B cell (primary cell): ENCODE data around the gene LACTB. TPM values are rescaled to one million over a fixed set of nuclear protein-coding genes. Genes with fewer than 3 reads are reported as not detected.
"Not testable (repeated sequence)": the region's sequence is repeated elsewhere in the genome, so short reads cannot be mapped to it uniquely, and the experiment has no call there.

Experiments
- ATAC-seq: fragments of 200-7000 bp; cut with Tn5 transposase; one replicate; pipeline ENCODE4 v1.10.0; 2021; ENCODE audit warnings: low read depth, mild to moderate bottlenecking, moderate number of reproducible peaks, moderate library complexity
- CTCF ChIA-PET: fragments of 350-600 bp; sonication (Branson Sonifier 250); formaldehyde crosslinking; loops from one replicate; lab custom pipeline; 2021; ENCODE audit warnings: antibody characterized with exemption, inconsistent platforms; lab: Charles Lee
- POLR2A ChIA-PET: fragments of 350-600 bp; sonication (Branson Sonifier 250); formaldehyde crosslinking; loops from one replicate; lab custom pipeline; 2021; ENCODE audit warnings: antibody characterized with exemption; lab: Charles Lee
- DNase-seq: peaks from one replicate; pipeline ENCODE4 v3.0.0; 2013
- H2AFZ ChIP-seq: 2 replicates; pipeline ENCODE4 v1.6.1; 2012; ENCODE audit warnings: mild to moderate bottlenecking, low read depth, low read length; ENCODE audit not compliant: insufficient read depth, poor library complexity, severe bottlenecking
- H3K27ac ChIP-seq, 2 donors: 1 replicate in 1 of 2; 2 replicates in 1 of 2; pipeline ENCODE4 v1.5.1; 2012 to 2013; ENCODE audit warnings: low read length in 2 of 2, mild to moderate bottlenecking in 2 of 2, moderate library complexity in 1 of 2
- H3K27me3 ChIP-seq, 4 experiments: fragments of 200-600 bp in 1 of 4; sonication (generic) in 1 of 4; replicated peaks in 1 of 4; 1 replicate in 2 of 4; 2 replicates in 2 of 4; pipeline versions ENCODE4 v1.6.1 to v1.7.0; 2013 to 2016; ENCODE audit warnings: low read length in 3 of 4, mild to moderate bottlenecking in 2 of 4, mixed read lengths in 1 of 4, moderate library complexity in 1 of 4; ENCODE audit not compliant: insufficient read depth in 4 of 4, control insufficient read depth in 3 of 4; ENCODE audit errors: control extremely low read depth in 1 of 4
- H3K36me3 ChIP-seq, 2 experiments: replicated peaks in 1 of 2; 1 replicate in 1 of 2; 2 replicates in 1 of 2; pipeline versions ENCODE4 v1.6.1 to v1.7.1; 2013; ENCODE audit warnings: low read length in 1 of 2; ENCODE audit not compliant: insufficient read depth in 2 of 2, control insufficient read depth in 1 of 2; ENCODE audit errors: control extremely low read depth in 1 of 2, extremely low read depth in 1 of 2
- H3K4me1 ChIP-seq, 2 donors: fragments of 200-600 bp in 1 of 2; sonication (generic) in 1 of 2; 1 replicate in 1 of 2; 2 replicates in 1 of 2; pipeline versions ENCODE4 v1.5.1 to v1.6.1; 2013 to 2017; ENCODE audit warnings: low read length in 2 of 2; ENCODE audit not compliant: control insufficient read depth in 2 of 2, insufficient read depth in 2 of 2
- H3K4me2 ChIP-seq: replicated peaks from 2 replicates; pipeline ENCODE3; 2012; ENCODE audit warnings: mild to moderate bottlenecking, low read depth, low read length; ENCODE audit not compliant: poor library complexity, severe bottlenecking
- H3K4me3 ChIP-seq, 5 experiments: fragments of 200-600 bp in 1 of 5; sonication (generic) in 1 of 5; 1 replicate in 3 of 5; 2 replicates in 2 of 5; pipeline versions ENCODE4 v1.5.1 to v1.7.0; 2011 to 2016; ENCODE audit warnings: low read length in 4 of 5, mild to moderate bottlenecking in 4 of 5, low read depth in 2 of 5, control low read depth in 1 of 5, moderate library complexity in 1 of 5; ENCODE audit not compliant: insufficient read depth in 1 of 5; ENCODE audit errors: control extremely low read depth in 1 of 5, extremely low read depth in 1 of 5
- H3K79me2 ChIP-seq: fragments of 200-600 bp; sonication (generic); one replicate; pipeline ENCODE4 v1.6.0; 2016; ENCODE audit warnings: low read length; ENCODE audit not compliant: control insufficient read depth, insufficient read depth
- H3K9ac ChIP-seq: fragments of 200-600 bp; sonication (generic); 2 replicates; pipeline ENCODE4 v1.6.1; 2017; ENCODE audit warnings: mild to moderate bottlenecking, low read length, moderate library complexity
- H3K9me3 ChIP-seq, 3 donors: one replicate each; pipeline versions ENCODE4 v1.6.1 to v1.7.1; 2013; ENCODE audit warnings: low read length in 2 of 3; ENCODE audit not compliant: control insufficient read depth in 2 of 3, insufficient read depth in 1 of 3; ENCODE audit errors: control extremely low read depth in 1 of 3
- H4K20me1 ChIP-seq: 2 replicates; pipeline ENCODE4 v1.6.0; 2012; ENCODE audit warnings: mild to moderate bottlenecking, low read length; ENCODE audit not compliant: insufficient read depth, control insufficient read depth, poor library complexity, severe bottlenecking
- H3K27ac Mint-ChIP-seq: one replicate; pipeline ENCODE4 v1.8.0; 2021; ENCODE audit warnings: mixed read lengths
- H3K27me3 Mint-ChIP-seq: one replicate; pipeline ENCODE4 v1.8.0; 2021; ENCODE audit warnings: mixed read lengths
- H3K4me1 Mint-ChIP-seq: one replicate; pipeline ENCODE4 v1.8.0; 2021; ENCODE audit warnings: mixed read lengths
- H3K4me3 Mint-ChIP-seq: one replicate; pipeline ENCODE4 v1.8.0; 2021; ENCODE audit warnings: mixed read lengths
- H3K9me3 Mint-ChIP-seq: one replicate; pipeline ENCODE4 v1.8.0; 2022; ENCODE audit warnings: mixed read lengths; ENCODE audit not compliant: insufficient read depth
- EZH2 ChIP-seq: IDR thresholded peaks from 2 replicates; pipeline ENCODE4 v1.6.1; 2012; ENCODE audit warnings: borderline replicate concordance, low read depth, mild to moderate bottlenecking, moderate library complexity, low read length; ENCODE audit not compliant: insufficient read depth, poor library complexity, severe bottlenecking
- WGBS: methylation state at CpG from one replicate; pipeline ENCODE4 v1.1.5; 2013; ENCODE audit warnings: missing lambda C conversion rate; ENCODE audit not compliant: insufficient coverage; 5-methylcytosine and 5-hydroxymethylcytosine counted together
- intact Hi-C: fragments of 100-400 bp; cut with micrococcal nuclease; formaldehyde crosslinking; loops from one replicate; pipeline ENCODE4 v1.10.0; 2022
- polyA plus RNA-seq: library from polyadenylated mRNA; depleted of rRNA; stranded (reverse); fragments of >200 nt; gene quantifications from 2 replicates; pipeline ENCODE4 v1.2.3, GENCODE V29; 2012
- total RNA-seq, 2 donors: library from RNA; stranded (reverse); fragments of 120-200 nt in 1 of 2; gene quantifications; 1 replicate in 1 of 2; 2 replicates in 1 of 2; pipeline versions ENCODE4 v1.2.3 to v1.2.4, GENCODE V29; 2013 to 2022
- TF ChIP-seq, protein P1 (sequence below): fragments of 200-600 bp; IDR thresholded peaks from one replicate; pipeline ENCODE4 v1.8.0; 2022; ENCODE audit warnings: antibody characterized with exemption, mild to moderate bottlenecking

The LACTB gene
- total and polyA plus RNA-seq, 2 donors (not counting 1 experiment from before 2014, with no cell fraction given), result 5.0 to 20.0 TPM

DNA sequence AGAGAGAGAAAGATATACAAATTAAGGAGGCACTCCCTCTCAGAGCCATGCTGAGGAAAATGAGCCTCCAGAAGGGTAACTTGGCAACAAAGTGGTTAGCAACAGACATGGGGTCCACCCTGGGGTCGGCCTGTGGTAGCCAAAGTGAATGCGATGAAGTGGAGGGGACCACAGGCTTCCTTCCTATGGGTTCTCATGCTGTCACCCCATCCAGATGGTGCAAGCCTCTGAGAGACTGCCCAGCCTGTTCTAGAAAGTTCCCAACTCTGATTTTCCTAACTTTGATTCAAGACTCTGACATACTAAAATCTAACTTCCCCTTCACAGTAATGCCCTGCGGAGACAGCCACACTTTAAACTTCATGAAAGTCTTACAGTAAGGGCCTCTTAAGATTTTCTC is 18.2 kb upstream of the LACTB start:
- H3K79me2 ChIP-seq, result no peaks in the 10 kb centered on the region
- H3K4me2 ChIP-seq, result no peak overlapping the region
- H4K20me1 ChIP-seq, result no peaks in the 10 kb centered on the region
- Mint-ChIP-seq H3K4me1 (no peaks in the 10 kb centered on the region), H3K27me3 (peaks cover 14% of the 10 kb centered on the region), H3K27ac (no peak overlapping the region), H3K9me3 (no peaks in the 10 kb centered on the region), H3K4me3 (no peak overlapping the region)
- H3K4me3 ChIP-seq, result no peak overlapping the region
- no peak overlapping the region for H3K9ac ChIP-seq
- H3K27ac ChIP-seq, result no peak overlapping the region
- no peaks in the 10 kb centered on the region for H3K4me1 ChIP-seq
- POLR2A ChIA-PET, result interaction anchor here (0.6 kb wide), 1 partner anchor 40 kb away, joined by 5 read pairs; no protein-coding TSS in a partner anchor
- 30% methylated on average over 3 of the region's 3 CpGs for WGBS
- peaks cover 0 to 6% (median 0%) of the 10 kb centered on the region in 4 experiments for H3K27me3 ChIP-seq
- no peak for TF ChIP-seq EZH2
- TF ChIP-seq, protein P1, sequence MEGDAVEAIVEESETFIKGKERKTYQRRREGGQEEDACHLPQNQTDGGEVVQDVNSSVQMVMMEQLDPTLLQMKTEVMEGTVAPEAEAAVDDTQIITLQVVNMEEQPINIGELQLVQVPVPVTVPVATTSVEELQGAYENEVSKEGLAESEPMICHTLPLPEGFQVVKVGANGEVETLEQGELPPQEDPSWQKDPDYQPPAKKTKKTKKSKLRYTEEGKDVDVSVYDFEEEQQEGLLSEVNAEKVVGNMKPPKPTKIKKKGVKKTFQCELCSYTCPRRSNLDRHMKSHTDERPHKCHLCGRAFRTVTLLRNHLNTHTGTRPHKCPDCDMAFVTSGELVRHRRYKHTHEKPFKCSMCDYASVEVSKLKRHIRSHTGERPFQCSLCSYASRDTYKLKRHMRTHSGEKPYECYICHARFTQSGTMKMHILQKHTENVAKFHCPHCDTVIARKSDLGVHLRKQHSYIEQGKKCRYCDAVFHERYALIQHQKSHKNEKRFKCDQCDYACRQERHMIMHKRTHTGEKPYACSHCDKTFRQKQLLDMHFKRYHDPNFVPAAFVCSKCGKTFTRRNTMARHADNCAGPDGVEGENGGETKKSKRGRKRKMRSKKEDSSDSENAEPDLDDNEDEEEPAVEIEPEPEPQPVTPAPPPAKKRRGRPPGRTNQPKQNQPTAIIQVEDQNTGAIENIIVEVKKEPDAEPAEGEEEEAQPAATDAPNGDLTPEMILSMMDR, result no peak
- H2AFZ ChIP-seq, result no peak overlapping the region
- no peaks in the 10 kb centered on the region for H3K36me3 ChIP-seq
- CTCF ChIA-PET, result interaction anchor here (0.7 kb wide), 1 partner anchor 9 kb away, joined by 4 read pairs; no protein-coding TSS in a partner anchor
- peaks cover 0 to 12% (median 0%) of the 10 kb centered on the region in 3 donors for H3K9me3 ChIP-seq
- intact Hi-C loops, result no loop called here
- no peak for ATAC-seq
- DNase-seq, result no peak

- Histone ChIP-seq H3K4me1 (no peaks in the 10 kb centered on the region), H3K9me3 (peaks cover 0 to 12% (median 0%) of the 10 kb centered on the region in 3 donors), H3K79me2 (no peaks in the 10 kb centered on the region), H3K27ac (no peak overlapping the region), H3K4me3 (no peak overlapping the region), H3K4me2 (no peak overlapping the region), H3K27me3 (peaks cover 0 to 9% (median 0%) of the 10 kb centered on the region in 4 experiments), H3K36me3 (no peaks in the 10 kb centered on the region), H2AFZ (no peak overlapping the region), H4K20me1 (no peaks in the 10 kb centered on the region), H3K9ac (no peak overlapping the region)
- ATAC-seq, result no peak
- H3K4me1 Mint-ChIP-seq, result no peaks in the 10 kb centered on the region
- no peak for DNase-seq
- ChIA-PET CTCF (no interaction called here), POLR2A (no interaction called here)
- no peak overlapping the region for H3K4me3 Mint-ChIP-seq
- H3K9me3 Mint-ChIP-seq, result no peaks in the 10 kb centered on the region
- TF ChIP-seq EZH2, result no peak
- TF ChIP-seq, protein P1, result no peak
- H3K27me3 Mint-ChIP-seq, result peaks cover 19% of the 10 kb centered on the region
- no peak overlapping the region for H3K27ac Mint-ChIP-seq
- WGBS, result 54% methylated on average over 6 of the region's 7 CpGs
- intact Hi-C loops, result no loop called here
Measured at GRCh38 chr15:63104727-63105126, 16.9 kb upstream of the LACTB start.

DNA sequence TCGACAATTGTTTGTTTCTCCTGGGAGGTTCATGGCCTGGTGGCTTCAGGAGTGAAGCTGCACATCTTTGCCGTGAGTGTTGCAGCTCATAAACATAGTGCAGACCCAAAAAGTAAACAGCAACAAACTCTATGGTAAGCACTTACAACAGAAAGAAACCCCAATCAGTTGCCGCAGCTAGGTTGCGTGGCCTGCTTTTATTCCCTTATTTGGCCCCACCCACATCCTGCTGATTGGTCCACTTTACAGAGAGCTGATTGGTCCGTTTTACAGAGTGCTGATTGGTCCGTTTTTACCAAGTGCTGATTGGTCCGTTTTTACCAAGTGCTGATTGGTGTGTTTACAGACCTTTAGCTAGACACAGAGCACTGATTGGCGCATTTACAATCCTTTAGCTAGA is 16.3 kb upstream of the LACTB start:
- H3K4me1 Mint-ChIP-seq, H3K27ac ChIP-seq, H3K27me3 ChIP-seq, H3K4me2 ChIP-seq, H3K4me3 ChIP-seq, ATAC-seq, H2AFZ ChIP-seq, POLR2A ChIA-PET, H3K4me3 Mint-ChIP-seq, H3K79me2 ChIP-seq, H3K36me3 ChIP-seq, H4K20me1 ChIP-seq, intact Hi-C loops, DNase-seq, H3K4me1 ChIP-seq, H3K9me3 Mint-ChIP-seq, H3K9ac ChIP-seq, CTCF ChIA-PET, H3K27ac Mint-ChIP-seq: not testable (repeated sequence)
- H3K27me3 Mint-ChIP-seq, result peaks cover 19% of the 10 kb centered on the region
- WGBS, result 68% methylated on average over 7 of the region's 8 CpGs
- peaks cover 0 to 12% (median 0%) of the 10 kb centered on the region in 3 donors for H3K9me3 ChIP-seq
